Measurements from ENCODE around the gene GIGYF2.
A peak's percentile ranks its signal among the peaks of the same experiment; 100 is the strongest.

The GIGYF2 gene

GRCh38 chr2:232653441-232653840 lies 43.7 kb upstream of the GIGYF2 start:
- H3K27me3 ChIP-seq (ENCODE audit: insufficient read depth, poor library complexity, severe bottlenecking) = no peaks in the 10 kb centered on the region
- TF ChIP-seq CTCF (IDR thresholded peaks at IDR 0.05; ENCODE audit: insufficient read depth, low read length) = no peak
- TF ChIP-seq SPI1 (IDR thresholded peaks at IDR 0.05; ENCODE audit: borderline replicate concordance, low read depth) = no peak
- no peak for TF ChIP-seq POLR2AphosphoS5 (IDR thresholded peaks at IDR 0.05; ENCODE audit: low read depth)
- TF ChIP-seq REST (IDR thresholded peaks at IDR 0.05; ENCODE audit: insufficient replicate concordance, low read depth) = no peak
- no peak for TF ChIP-seq GABPA (IDR thresholded peaks at IDR 0.05; ENCODE audit: low read depth)
- no peak for DNase-seq (ENCODE audit: low read depth in 1 of 2, low spot score in 1 of 2)

GRCh38 chr2:232655392-232655791 lies 41.7 kb upstream of the GIGYF2 start:
- TF ChIP-seq REST (IDR thresholded peaks at IDR 0.05; ENCODE audit: insufficient replicate concordance, low read depth) (no peak), POLR2AphosphoS5 (IDR thresholded peaks at IDR 0.05; ENCODE audit: low read depth) (no peak), SPI1 (IDR thresholded peaks at IDR 0.05; ENCODE audit: borderline replicate concordance, low read depth) (no peak), GABPA (IDR thresholded peaks at IDR 0.05; ENCODE audit: low read depth) (no peak), CTCF (IDR thresholded peaks at IDR 0.05; ENCODE audit: insufficient read depth, low read length) (no peak)
- Histone ChIP-seq H3K4me3 (replicated peaks; ENCODE audit: insufficient read depth, low read length) (no peak overlapping the region), H3K27ac (replicated peaks) (no peak overlapping the region), H3K27me3 (ENCODE audit: insufficient read depth, poor library complexity, severe bottlenecking) (no peaks in the 10 kb centered on the region)
- DNase-seq (ENCODE audit: low read depth in 1 of 2, low spot score in 1 of 2) = no peak

More at GRCh38 chr2:232653441-232653840, 43.7 kb upstream of the GIGYF2 start:
- no peak overlapping the region for H3K27ac ChIP-seq (replicated peaks)
- H3K4me3 ChIP-seq (replicated peaks; ENCODE audit: insufficient read depth, low read length) = no peak overlapping the region

GRCh38 chr2:232658217-232658785 lies 38.8 kb upstream of the GIGYF2 start:
- DNase-seq (ENCODE audit: low read depth in 1 of 2, low spot score in 1 of 2) = peak; percentile 22 to 73
- H3K27ac ChIP-seq (replicated peaks) = no peak overlapping the region
- no peak overlapping the region for H3K4me3 ChIP-seq (replicated peaks; ENCODE audit: insufficient read depth, low read length)
- no peak for TF ChIP-seq GABPA (IDR thresholded peaks at IDR 0.05; ENCODE audit: low read depth)
- peak; percentile 34 for TF ChIP-seq CTCF (IDR thresholded peaks at IDR 0.05; ENCODE audit: insufficient read depth, low read length)
- H3K27me3 ChIP-seq (ENCODE audit: insufficient read depth, poor library complexity, severe bottlenecking) = no peaks in the 10 kb centered on the region

- no peak for TF ChIP-seq GABPA (IDR thresholded peaks at IDR 0.05; ENCODE audit: low read depth)
- no peak for TF ChIP-seq REST (IDR thresholded peaks at IDR 0.05; ENCODE audit: insufficient replicate concordance, low read depth)
- TF ChIP-seq SPI1 (IDR thresholded peaks at IDR 0.05; ENCODE audit: borderline replicate concordance, low read depth) = no peak
- TF ChIP-seq CTCF (IDR thresholded peaks at IDR 0.05; ENCODE audit: insufficient read depth, low read length) = no peak
- no peak for TF ChIP-seq POLR2AphosphoS5 (IDR thresholded peaks at IDR 0.05; ENCODE audit: low read depth)
- no peak overlapping the region for H3K4me3 ChIP-seq (replicated peaks; ENCODE audit: insufficient read depth, low read length)
- no peak for DNase-seq (ENCODE audit: low read depth in 1 of 2, low spot score in 1 of 2)
- no peaks in the 10 kb centered on the region for H3K27me3 ChIP-seq (ENCODE audit: insufficient read depth, poor library complexity, severe bottlenecking)
- H3K27ac ChIP-seq (replicated peaks) = no peak overlapping the region
Observed at GRCh38 chr2:232659359-232659758, 37.8 kb upstream of the GIGYF2 start.
